ENCODE data around the gene CEP85. TPM values are rescaled to one million over a fixed set of nuclear protein-coding genes. Genes with fewer than 3 reads are reported as not detected.

CEP85 gene
- total RNA-seq, 3 donors from 2014 or later = 10.7 to 15.9 (median 15.6) TPM

- DNase-seq = peak in 1 of 3 donors; percentile 67
- ATAC-seq = no peak
- Histone ChIP-seq H3K4me3 (no peak overlapping the region), H3K4me1 (ENCODE audit: low read depth) (peaks cover 61% of the 10 kb centered on the region), H3K9me3 (no peaks in the 10 kb centered on the region), H3K36me3 (ENCODE audit: low read depth) (no peaks in the 10 kb centered on the region)
- intact Hi-C loops (cut with DNase I, micrococcal nuclease) = no loop called here
- no peak for TF ChIP-seq CTCF (IDR thresholded peaks at IDR 0.05)
Observed at GRCh38 chr1:26281971-26282370, 48.0 kb downstream of the CEP85 start.

- intact Hi-C loops (cut with DNase I, micrococcal nuclease) = no loop called here
- ATAC-seq (no peak), DNase-seq (no peak)
- H3K4me1 ChIP-seq (ENCODE audit: low read depth) = peaks cover 56% of the 10 kb centered on the region
- no peak overlapping the region for H3K4me3 ChIP-seq
- H3K9me3 ChIP-seq = no peaks in the 10 kb centered on the region
- H3K36me3 ChIP-seq (ENCODE audit: low read depth) = no peaks in the 10 kb centered on the region
- TF ChIP-seq CTCF (IDR thresholded peaks at IDR 0.05) = no peak
Observed at GRCh38 chr1:26282401-26282918, 48.5 kb downstream of the CEP85 start.

GRCh38 chr1:26283279-26283853, 49.4 kb downstream of the CEP85 start:
- Histone ChIP-seq H3K9me3 (no peaks in the 10 kb centered on the region), H3K36me3 (ENCODE audit: low read depth) (no peaks in the 10 kb centered on the region), H3K4me3 (no peak overlapping the region), H3K4me1 (ENCODE audit: low read depth) (peaks cover 48% of the 10 kb centered on the region)
- TF ChIP-seq CTCF (IDR thresholded peaks at IDR 0.05) = no peak
- DNase-seq = no peak
- intact Hi-C loops (cut with DNase I, micrococcal nuclease) = no loop called here
- no peak for ATAC-seq

GRCh38 chr1:26283871-26284596, 50.0 kb downstream of the CEP85 start:
- no peak for ATAC-seq
- Histone ChIP-seq H3K4me1 (ENCODE audit: low read depth) (peaks cover 45% of the 10 kb centered on the region), H3K4me3 (no peak overlapping the region), H3K36me3 (ENCODE audit: low read depth) (no peaks in the 10 kb centered on the region), H3K9me3 (no peaks in the 10 kb centered on the region)
- DNase-seq = peak in 1 of 3 donors; percentile 69
- intact Hi-C loops (cut with DNase I, micrococcal nuclease) = no loop called here
- no peak for TF ChIP-seq CTCF (IDR thresholded peaks at IDR 0.05)

- DNase-seq (peak; percentile 80 to 92 (median 83)), ATAC-seq (peak; percentile 54)
- TF ChIP-seq CTCF (IDR thresholded peaks at IDR 0.05) = peak; percentile 90
- H3K4me1 ChIP-seq (ENCODE audit: low read depth) = peaks cover 45% of the 10 kb centered on the region
- H3K4me3 ChIP-seq = no peak overlapping the region
- H3K36me3 ChIP-seq (ENCODE audit: low read depth) = no peaks in the 10 kb centered on the region
- H3K9me3 ChIP-seq = no peaks in the 10 kb centered on the region
- intact Hi-C loops (cut with DNase I, micrococcal nuclease) = no loop called here
Observed at GRCh38 chr1:26284597-26285347, 50.8 kb downstream of the CEP85 start.

Data from mucosa of descending colon (tissue), 3 donors.